Measurements from ENCODE around the gene CLMP.

Gene CLMP

GRCh38 chr11:123151796-123152195 is 43.3 kb downstream of the CLMP start:
- Histone ChIP-seq H3K27ac (ENCODE audit: extremely low read depth, low read depth, low read length) (no peak overlapping the region), H3K4me3 (ENCODE audit: low read depth, low read length) (no peak overlapping the region), H3K36me3 (ENCODE audit: control insufficient read depth in 2 of 2, insufficient read depth in 1 of 2, low read length in 2 of 2) (no peaks in the 10 kb centered on the region), H3K9me3 (ENCODE audit: control insufficient read depth, insufficient read depth, low read depth, low read length) (no peaks in the 10 kb centered on the region), H3K4me1 (ENCODE audit: control insufficient read depth, insufficient read depth, low read length) (no peaks in the 10 kb centered on the region)
- TF ChIP-seq ZNF654 (tag by site-specific recombination; IDR thresholded peaks at IDR 0.05; ENCODE audit: low read depth) (no peak), HOXC10 (CRISPR knock-in tag; IDR thresholded peaks at IDR 0.05) (no peak), ZNF624 (tag by site-specific recombination; IDR thresholded peaks at IDR 0.05) (no peak), KLF7 (tag by site-specific recombination; IDR thresholded peaks at IDR 0.05; ENCODE audit: borderline replicate concordance) (no peak), PATZ1 (tag by site-specific recombination; IDR thresholded peaks at IDR 0.05) (no peak), ZNF324 (tag by site-specific recombination; IDR thresholded peaks at IDR 0.05) (no peak), ZNF121 (tag by site-specific recombination; IDR thresholded peaks at IDR 0.05) (no peak), ZSCAN4 (tag by site-specific recombination; IDR thresholded peaks at IDR 0.05) (no peak), ZNF174 (tag by site-specific recombination; IDR thresholded peaks at IDR 0.05) (no peak), WT1 (tag by site-specific recombination; IDR thresholded peaks at IDR 0.05) (no peak), ZNF561 (tag by site-specific recombination; IDR thresholded peaks at IDR 0.05; ENCODE audit: borderline replicate concordance) (no peak)
- TF ChIP-seq, protein P1, sequence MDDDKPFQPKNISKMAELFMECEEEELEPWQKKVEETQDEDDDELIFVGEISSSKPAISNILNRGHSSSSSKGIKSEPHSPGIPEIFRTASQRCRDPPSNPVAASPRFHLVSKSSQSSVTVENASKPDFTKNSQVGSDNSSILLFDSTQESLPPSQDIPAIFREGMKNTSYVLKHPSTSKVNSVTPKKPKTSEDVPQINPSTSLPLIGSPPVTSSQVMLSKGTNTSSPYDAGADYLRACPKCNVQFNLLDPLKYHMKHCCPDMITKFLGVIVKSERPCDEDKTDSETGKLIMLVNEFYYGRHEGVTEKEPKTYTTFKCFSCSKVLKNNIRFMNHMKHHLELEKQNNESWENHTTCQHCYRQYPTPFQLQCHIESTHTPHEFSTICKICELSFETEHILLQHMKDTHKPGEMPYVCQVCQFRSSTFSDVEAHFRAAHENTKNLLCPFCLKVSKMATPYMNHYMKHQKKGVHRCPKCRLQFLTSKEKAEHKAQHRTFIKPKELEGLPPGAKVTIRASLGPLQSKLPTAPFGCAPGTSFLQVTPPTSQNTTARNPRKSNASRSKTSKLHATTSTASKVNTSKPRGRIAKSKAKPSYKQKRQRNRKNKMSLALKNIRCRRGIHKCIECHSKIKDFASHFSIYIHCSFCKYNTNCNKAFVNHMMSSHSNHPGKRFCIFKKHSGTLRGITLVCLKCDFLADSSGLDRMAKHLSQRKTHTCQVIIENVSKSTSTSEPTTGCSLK (tag by site-specific recombination; IDR thresholded peaks at IDR 0.05): no peak
- TF ChIP-seq, protein P2, sequence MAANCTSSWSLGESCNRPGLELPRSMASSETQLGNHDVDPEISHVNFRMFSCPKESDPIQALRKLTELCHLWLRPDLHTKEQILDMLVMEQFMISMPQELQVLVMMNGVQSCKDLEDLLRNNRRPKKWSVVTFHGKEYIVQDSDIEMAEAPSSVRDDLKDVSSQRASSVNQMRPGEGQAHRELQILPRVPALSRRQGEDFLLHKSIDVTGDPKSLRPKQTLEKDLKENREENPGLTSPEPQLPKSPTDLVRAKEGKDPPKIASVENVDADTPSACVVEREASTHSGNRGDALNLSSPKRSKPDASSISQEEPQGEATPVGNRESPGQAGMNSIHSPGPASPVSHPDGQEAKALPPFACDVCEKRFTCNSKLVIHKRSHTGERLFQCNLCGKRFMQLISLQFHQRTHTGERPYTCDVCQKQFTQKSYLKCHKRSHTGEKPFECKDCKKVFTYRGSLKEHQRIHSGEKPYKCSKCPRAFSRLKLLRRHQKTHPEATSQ (tag by site-specific recombination; IDR thresholded peaks at IDR 0.05): no peak
- POLR2A ChIA-PET: no interaction called here
- CTCF ChIA-PET: interaction anchor here (0.8 to 2.1 kb wide), 4 partner anchors 11 to 83 kb away, joined by 3 to 7 read pairs (median 4); no protein-coding TSS in a partner anchor

DNA sequence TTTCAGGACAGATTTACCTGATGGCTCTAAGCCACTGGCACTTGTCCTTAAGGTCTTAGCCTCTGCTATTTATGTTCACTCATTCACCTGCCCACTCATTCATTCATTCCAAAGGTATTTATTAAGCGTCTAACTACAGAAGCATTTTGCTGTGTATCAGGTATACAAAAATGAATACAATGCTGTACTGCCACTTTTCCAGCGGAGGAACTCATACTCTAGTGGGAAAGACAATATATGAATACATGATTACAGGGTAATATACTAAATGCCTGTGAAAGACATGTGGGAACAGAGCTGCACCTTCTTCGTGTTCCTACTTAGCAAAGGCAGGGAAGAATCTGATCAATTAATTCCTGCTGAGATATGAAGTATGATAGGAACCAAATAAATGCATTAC is 43.7 kb downstream of the CLMP start:
- no peaks in the 10 kb centered on the region for H3K4me1 ChIP-seq (ENCODE audit: control insufficient read depth, insufficient read depth, low read length)
- ChIA-PET CTCF (interaction anchor here (1.2 to 2.1 kb wide), 2 partner anchors 11 to 14 kb away, joined by 3 to 7 read pairs; no protein-coding TSS in a partner anchor), POLR2A (no interaction called here)
- no peak overlapping the region for H3K27ac ChIP-seq (ENCODE audit: extremely low read depth, low read depth, low read length)
- H3K9me3 ChIP-seq (ENCODE audit: control insufficient read depth, insufficient read depth, low read depth, low read length): no peaks in the 10 kb centered on the region
- no peaks in the 10 kb centered on the region for H3K36me3 ChIP-seq (ENCODE audit: control insufficient read depth in 2 of 2, insufficient read depth in 1 of 2, low read length in 2 of 2)
- no peak overlapping the region for H3K4me3 ChIP-seq (ENCODE audit: low read depth, low read length)
- no peak for TF ChIP-seq ZNF350 (tag by site-specific recombination; IDR thresholded peaks at IDR 0.05)
- TF ChIP-seq ZNF747 (tag by site-specific recombination; IDR thresholded peaks at IDR 0.05): no peak
- TF ChIP-seq FEZF1 (tag by site-specific recombination; IDR thresholded peaks at IDR 0.05): no peak
- no peak for TF ChIP-seq SP7 (tag by site-specific recombination; IDR thresholded peaks at IDR 0.05)
- no peak for TF ChIP-seq ZBTB17 (tag by site-specific recombination; IDR thresholded peaks at IDR 0.05)
- no peak for TF ChIP-seq ZNF610 (tag by site-specific recombination; IDR thresholded peaks at IDR 0.05; ENCODE audit: borderline replicate concordance)
- TF ChIP-seq SCRT2 (tag by site-specific recombination; IDR thresholded peaks at IDR 0.05): no peak
